ENCODE results near the gene DTNB.

DNA sequence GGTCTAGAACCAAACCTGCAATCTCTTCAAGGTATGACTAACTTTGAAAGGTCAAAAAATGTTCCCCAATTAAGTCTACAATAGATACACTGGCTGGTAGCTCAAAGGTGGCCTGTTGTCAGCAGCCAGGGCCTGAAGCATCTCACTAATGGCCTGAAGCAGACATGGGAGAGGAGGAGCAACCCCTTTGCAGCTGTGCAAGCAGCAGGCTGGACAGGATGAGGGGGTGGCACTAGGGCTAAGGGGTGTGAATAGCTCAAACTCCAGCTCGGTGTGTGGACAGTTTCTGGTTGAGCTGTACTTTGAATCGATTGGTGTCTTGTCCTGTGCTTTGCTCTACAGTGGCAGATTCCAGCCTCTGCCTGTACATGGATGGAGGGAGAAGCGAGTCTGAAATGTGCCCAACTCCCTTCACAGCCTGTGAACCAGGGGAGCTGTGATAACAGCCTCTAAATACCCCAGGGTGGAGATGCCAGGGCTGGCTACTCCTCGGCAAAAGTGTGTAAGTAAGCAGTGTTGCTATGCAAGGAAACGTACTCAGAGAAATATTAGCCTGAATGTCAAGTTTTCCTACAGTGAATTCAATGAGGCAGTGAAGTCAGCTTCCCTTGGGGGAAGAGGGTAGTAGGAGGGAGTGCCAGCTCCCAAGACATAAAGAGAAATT is 34.7 kb upstream of the DTNB start:
- TF ChIP-seq POLR2A (IDR thresholded peaks at IDR 0.05; ENCODE audit: low read depth, low read length) = no peak
- no peak for TF ChIP-seq POLR2AphosphoS5 (IDR thresholded peaks at IDR 0.05; ENCODE audit: low read depth, low read length)

Measured in GM12891 (cell line).